ENCODE data around the gene FBXL17. TPM values are rescaled to one million over a fixed set of nuclear protein-coding genes. Genes with fewer than 3 reads are reported as not detected.

Gene FBXL17
- total RNA-seq, 1 donor from 2014 or later, result 12.7 TPM

GRCh38 chr5:108054349-108054748, 327.5 kb downstream of the FBXL17 start:
- TF ChIP-seq EZH2 (IDR thresholded peaks at IDR 0.05; ENCODE audit: insufficient read depth, low read length), result no peak
- TF ChIP-seq CTCF (IDR thresholded peaks at IDR 0.05; ENCODE audit: insufficient read depth, low read depth, low read length), result no peak
- Histone ChIP-seq H3K4me3 (ENCODE audit: insufficient read depth, low read depth, low read length) (no peak overlapping the region), H3K27ac (ENCODE audit: low read depth, low read length) (no peak overlapping the region), H2AFZ (ENCODE audit: low read depth, low read length) (no peak overlapping the region), H3K79me2 (ENCODE audit: insufficient read depth, low read length) (no peaks in the 10 kb centered on the region), H3K4me1 (ENCODE audit: insufficient read depth, low read length) (no peaks in the 10 kb centered on the region), H3K4me2 (ENCODE audit: low read length) (no peak overlapping the region), H3K9ac (ENCODE audit: low read length) (no peak overlapping the region), H3K9me3 (ENCODE audit: insufficient read depth, low read depth, low read length) (no peaks in the 10 kb centered on the region), H4K20me1 (ENCODE audit: insufficient read depth, low read length) (no peaks in the 10 kb centered on the region), H3K36me3 (ENCODE audit: insufficient read depth, low read length) (no peaks in the 10 kb centered on the region), H3K27me3 (ENCODE audit: insufficient read depth, low read length) (no peaks in the 10 kb centered on the region)
- Mint-ChIP-seq H3K36me3 (ENCODE audit: low read depth, unreplicated experiment) (peaks cover 5% of the 10 kb centered on the region), H3K9me3 (ENCODE audit: unreplicated experiment) (peaks cover 30% of the 10 kb centered on the region), H3K27me3 (ENCODE audit: low read depth, unreplicated experiment) (no peaks in the 10 kb centered on the region), H3K27ac (ENCODE audit: unreplicated experiment) (no peak overlapping the region), H3K4me1 (ENCODE audit: low read depth, unreplicated experiment) (no peaks in the 10 kb centered on the region), H3K4me3 (ENCODE audit: unreplicated experiment) (no peak overlapping the region)
- FAIRE-seq (no peak), DNase-seq (ENCODE audit: low read depth) (no peak)

- no peak overlapping the region for H3K9ac ChIP-seq (ENCODE audit: low read length)
- no peak for DNase-seq (ENCODE audit: low read depth)
- no peak overlapping the region for H2AFZ ChIP-seq (ENCODE audit: low read depth, low read length)
- no peak for TF ChIP-seq EZH2 (IDR thresholded peaks at IDR 0.05; ENCODE audit: insufficient read depth, low read length)
- TF ChIP-seq CTCF (IDR thresholded peaks at IDR 0.05; ENCODE audit: insufficient read depth, low read depth, low read length), result no peak
- H4K20me1 ChIP-seq (ENCODE audit: insufficient read depth, low read length), result no peaks in the 10 kb centered on the region
- H3K4me1 ChIP-seq (ENCODE audit: insufficient read depth, low read length), result no peaks in the 10 kb centered on the region
- H3K36me3 ChIP-seq (ENCODE audit: insufficient read depth, low read length), result no peaks in the 10 kb centered on the region
- no peaks in the 10 kb centered on the region for H3K9me3 ChIP-seq (ENCODE audit: insufficient read depth, low read depth, low read length)
- no peak overlapping the region for H3K27ac ChIP-seq (ENCODE audit: low read depth, low read length)
- peaks cover 20% of the 10 kb centered on the region for H3K9me3 Mint-ChIP-seq (ENCODE audit: unreplicated experiment)
- no peaks in the 10 kb centered on the region for H3K27me3 ChIP-seq (ENCODE audit: insufficient read depth, low read length)
- H3K4me3 ChIP-seq (ENCODE audit: insufficient read depth, low read depth, low read length), result no peak overlapping the region
- H3K4me3 Mint-ChIP-seq (ENCODE audit: unreplicated experiment), result no peak overlapping the region
- no peaks in the 10 kb centered on the region for H3K27me3 Mint-ChIP-seq (ENCODE audit: low read depth, unreplicated experiment)
- H3K27ac Mint-ChIP-seq (ENCODE audit: unreplicated experiment), result peak overlapping the region; percentile 31
- H3K4me1 Mint-ChIP-seq (ENCODE audit: low read depth, unreplicated experiment), result no peaks in the 10 kb centered on the region
- FAIRE-seq, result no peak
- H3K4me2 ChIP-seq (ENCODE audit: low read length), result no peak overlapping the region
- peaks cover 4% of the 10 kb centered on the region for H3K36me3 Mint-ChIP-seq (ENCODE audit: low read depth, unreplicated experiment)
- no peaks in the 10 kb centered on the region for H3K79me2 ChIP-seq (ENCODE audit: insufficient read depth, low read length)
These were observed 334.8 kb downstream of the FBXL17 start for GRCh38 chr5:108046955-108047670.

GRCh38 chr5:108036482-108036881, 345.4 kb downstream of the FBXL17 start:
- H3K4me3 ChIP-seq (ENCODE audit: insufficient read depth, low read depth, low read length), result no peak overlapping the region
- no peak overlapping the region for H3K4me2 ChIP-seq (ENCODE audit: low read length)
- DNase-seq (ENCODE audit: low read depth), result no peak
- Mint-ChIP-seq H3K36me3 (ENCODE audit: low read depth, unreplicated experiment) (no peaks in the 10 kb centered on the region), H3K4me1 (ENCODE audit: low read depth, unreplicated experiment) (no peaks in the 10 kb centered on the region), H3K4me3 (ENCODE audit: unreplicated experiment) (no peak overlapping the region), H3K27ac (ENCODE audit: unreplicated experiment) (no peak overlapping the region), H3K27me3 (ENCODE audit: low read depth, unreplicated experiment) (no peaks in the 10 kb centered on the region), H3K9me3 (ENCODE audit: unreplicated experiment) (no peaks in the 10 kb centered on the region)
- no peaks in the 10 kb centered on the region for H3K79me2 ChIP-seq (ENCODE audit: insufficient read depth, low read length)
- no peak overlapping the region for H3K27ac ChIP-seq (ENCODE audit: low read depth, low read length)
- H3K4me1 ChIP-seq (ENCODE audit: insufficient read depth, low read length), result no peaks in the 10 kb centered on the region
- H4K20me1 ChIP-seq (ENCODE audit: insufficient read depth, low read length), result no peaks in the 10 kb centered on the region
- H3K27me3 ChIP-seq (ENCODE audit: insufficient read depth, low read length), result no peaks in the 10 kb centered on the region
- H3K36me3 ChIP-seq (ENCODE audit: insufficient read depth, low read length), result no peaks in the 10 kb centered on the region
- H3K9ac ChIP-seq (ENCODE audit: low read length), result no peak overlapping the region
- H3K9me3 ChIP-seq (ENCODE audit: insufficient read depth, low read depth, low read length), result no peaks in the 10 kb centered on the region
- H2AFZ ChIP-seq (ENCODE audit: low read depth, low read length), result no peak overlapping the region
- no peak for TF ChIP-seq EZH2 (IDR thresholded peaks at IDR 0.05; ENCODE audit: insufficient read depth, low read length)
- TF ChIP-seq CTCF (IDR thresholded peaks at IDR 0.05; ENCODE audit: insufficient read depth, low read depth, low read length), result no peak
- FAIRE-seq, result no peak
